HFF-Myc (cell line): ENCODE data around the gene PTPRN2.
"Not testable (repeated sequence)": the region's sequence is repeated elsewhere in the genome, so short reads cannot be mapped to it uniquely, and the experiment has no call there.

Source experiments
- DNase-seq: peaks from one replicate; pipeline ENCODE4 v3.0.0-alpha.2; 2011; ENCODE audit warnings: low read depth; ENCODE audit errors: extremely low read depth
- H3K4me3 ChIP-seq: replicated peaks from 2 replicates; pipeline ENCODE4 v1.5.1; 2011; ENCODE audit warnings: low read depth, mild to moderate bottlenecking, control low read depth, low read length
- TF ChIP-seq, protein P1 (sequence below): IDR thresholded peaks from 2 replicates; pipeline ENCODE4 v1.5.1; 2012; ENCODE audit warnings: mild to moderate bottlenecking, low read depth, low read length, control low read depth; ENCODE audit errors: missing control alignments

PTPRN2 gene

GRCh38 chr7:157936976-157937375 is 650.6 kb downstream of the PTPRN2 start:
- TF ChIP-seq, protein P1, sequence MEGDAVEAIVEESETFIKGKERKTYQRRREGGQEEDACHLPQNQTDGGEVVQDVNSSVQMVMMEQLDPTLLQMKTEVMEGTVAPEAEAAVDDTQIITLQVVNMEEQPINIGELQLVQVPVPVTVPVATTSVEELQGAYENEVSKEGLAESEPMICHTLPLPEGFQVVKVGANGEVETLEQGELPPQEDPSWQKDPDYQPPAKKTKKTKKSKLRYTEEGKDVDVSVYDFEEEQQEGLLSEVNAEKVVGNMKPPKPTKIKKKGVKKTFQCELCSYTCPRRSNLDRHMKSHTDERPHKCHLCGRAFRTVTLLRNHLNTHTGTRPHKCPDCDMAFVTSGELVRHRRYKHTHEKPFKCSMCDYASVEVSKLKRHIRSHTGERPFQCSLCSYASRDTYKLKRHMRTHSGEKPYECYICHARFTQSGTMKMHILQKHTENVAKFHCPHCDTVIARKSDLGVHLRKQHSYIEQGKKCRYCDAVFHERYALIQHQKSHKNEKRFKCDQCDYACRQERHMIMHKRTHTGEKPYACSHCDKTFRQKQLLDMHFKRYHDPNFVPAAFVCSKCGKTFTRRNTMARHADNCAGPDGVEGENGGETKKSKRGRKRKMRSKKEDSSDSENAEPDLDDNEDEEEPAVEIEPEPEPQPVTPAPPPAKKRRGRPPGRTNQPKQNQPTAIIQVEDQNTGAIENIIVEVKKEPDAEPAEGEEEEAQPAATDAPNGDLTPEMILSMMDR, result no peak
- no peak for DNase-seq
- H3K4me3 ChIP-seq, result no peak overlapping the region

GRCh38 chr7:157935721-157936120 is 651.9 kb downstream of the PTPRN2 start:
- H3K4me3 ChIP-seq, DNase-seq: not testable (repeated sequence)

DNA sequence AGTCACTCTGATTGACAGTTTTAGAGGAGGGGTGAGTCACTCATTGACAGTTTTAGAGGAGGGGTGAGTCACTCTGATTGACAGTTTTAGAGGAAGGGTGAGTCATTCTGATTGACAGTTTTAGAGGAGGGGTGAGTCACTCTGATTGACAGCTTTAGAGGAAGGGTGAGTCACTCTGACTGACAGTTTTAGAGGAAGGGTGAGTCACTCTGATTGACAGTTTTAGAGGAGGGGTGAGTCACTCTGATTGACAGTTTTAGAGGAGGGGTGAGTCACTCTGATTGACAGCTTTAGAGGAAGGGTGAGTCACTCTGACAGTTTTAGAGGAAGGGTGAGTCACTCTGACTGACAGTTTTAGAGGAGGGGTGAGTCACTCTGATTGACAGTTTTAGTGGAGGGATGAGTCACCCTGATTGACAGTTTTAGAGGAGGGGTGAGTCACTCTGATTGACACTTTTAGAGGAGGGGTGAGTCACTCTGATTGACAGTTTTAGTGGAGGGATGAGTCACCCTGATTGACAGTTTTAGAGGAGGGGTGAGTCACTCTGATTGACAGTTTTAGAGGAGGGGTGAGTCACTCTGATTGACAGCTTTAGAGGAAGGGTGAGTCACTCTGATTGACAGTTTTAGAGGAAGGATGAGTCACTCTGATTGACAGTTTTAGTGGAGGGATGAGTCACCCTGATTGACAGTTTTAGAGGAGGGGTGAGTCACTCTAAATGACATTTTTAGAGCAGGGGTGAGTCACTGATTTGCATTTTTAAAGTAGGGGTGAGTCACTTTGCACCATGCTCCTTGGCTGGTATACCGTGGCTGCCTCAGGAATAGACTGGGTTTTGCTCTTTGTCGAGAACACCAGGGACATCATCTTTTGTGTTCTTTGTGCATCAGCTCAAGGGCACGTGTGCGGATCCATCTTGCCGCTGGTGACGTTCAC is 654.1 kb downstream of the PTPRN2 start:
- H3K4me3 ChIP-seq, DNase-seq: not testable (repeated sequence)

DNA sequence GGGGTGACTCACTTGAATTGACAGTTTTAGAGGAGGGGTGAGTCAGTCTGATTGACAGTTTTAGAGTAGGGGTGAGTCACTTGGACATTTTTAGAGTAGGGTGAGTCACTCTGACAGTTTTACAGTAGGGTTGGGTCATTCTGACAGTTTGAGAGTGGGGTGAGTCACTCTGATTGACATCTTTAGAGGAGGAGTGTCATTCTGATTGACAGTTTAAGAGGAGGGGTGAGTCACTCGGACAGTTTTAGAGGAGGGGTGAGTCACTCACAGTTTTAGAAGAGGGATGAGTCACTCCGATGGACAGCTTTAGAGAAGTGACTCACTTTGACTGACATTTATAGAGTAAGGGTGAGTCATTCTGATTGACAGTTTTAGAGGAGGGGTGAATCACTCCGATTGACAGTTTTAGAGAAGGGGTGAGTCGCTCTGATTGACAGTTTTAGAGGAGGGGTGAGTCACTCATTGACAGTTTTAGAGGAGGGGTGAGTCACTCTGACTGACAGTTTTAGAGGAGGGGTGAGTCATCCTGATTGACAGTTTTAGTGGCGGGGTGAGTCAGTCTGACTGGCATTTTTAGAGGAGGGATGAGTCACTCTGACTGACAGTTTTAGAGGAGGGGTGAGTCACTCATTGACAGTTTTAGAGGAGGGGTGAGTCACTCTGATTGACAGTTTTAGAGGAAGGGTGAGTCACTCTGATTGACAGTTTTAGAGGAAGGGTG is 655.0 kb downstream of the PTPRN2 start:
- DNase-seq, result no peak
- no peak overlapping the region for H3K4me3 ChIP-seq
- TF ChIP-seq, protein P1, result no peak

DNA sequence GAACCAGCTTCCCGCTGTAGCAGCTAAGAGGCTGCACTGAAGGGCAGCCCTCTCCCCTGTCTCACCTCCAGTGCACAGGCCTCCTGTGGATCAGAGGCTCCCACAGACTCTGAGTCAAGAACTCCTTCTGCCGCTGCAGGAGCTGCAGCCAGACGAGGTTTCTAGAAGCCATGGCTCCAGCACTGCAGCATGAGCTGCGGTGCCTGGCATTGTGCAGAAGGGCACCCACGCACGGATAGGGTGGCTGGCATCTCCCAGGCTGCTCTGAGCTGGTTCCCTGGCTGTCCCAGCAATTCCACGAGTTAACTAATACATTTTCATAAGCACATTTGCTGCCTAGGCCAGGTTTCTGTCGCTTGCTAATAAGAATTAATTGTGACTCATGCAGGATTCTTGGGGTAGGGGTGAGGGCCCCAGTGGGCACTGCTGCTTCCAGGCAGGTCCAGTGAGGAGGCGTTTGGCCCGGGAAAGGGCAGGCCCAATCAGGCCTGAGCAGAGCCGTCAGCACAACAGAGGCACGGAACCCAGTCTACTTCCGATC is 656.6 kb downstream of the PTPRN2 start:
- no peak overlapping the region for H3K4me3 ChIP-seq
- DNase-seq, result no peak
- TF ChIP-seq, protein P1, result no peak

DNA sequence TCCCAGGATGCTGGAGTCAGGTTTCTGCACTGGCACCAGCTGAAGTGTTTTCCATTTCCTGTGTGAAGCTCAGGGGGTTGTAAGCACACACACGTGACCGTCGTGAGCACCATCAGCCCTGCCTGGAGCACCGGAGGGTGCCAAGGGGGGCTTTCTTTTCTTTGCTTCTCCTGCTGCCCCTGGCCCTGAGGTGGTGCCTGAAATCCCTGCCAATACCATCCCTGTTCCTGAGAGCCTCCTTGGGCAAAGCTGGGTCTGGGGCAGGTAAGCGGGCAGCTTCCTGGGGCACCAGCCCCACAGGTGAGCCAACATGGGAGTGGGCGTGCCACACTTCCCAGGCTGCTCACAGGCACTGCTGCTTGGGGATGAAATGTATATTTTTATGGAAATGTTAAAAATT is 657.2 kb downstream of the PTPRN2 start:
- DNase-seq, result no peak
- no peak overlapping the region for H3K4me3 ChIP-seq
- TF ChIP-seq, protein P1, result no peak

DNA sequence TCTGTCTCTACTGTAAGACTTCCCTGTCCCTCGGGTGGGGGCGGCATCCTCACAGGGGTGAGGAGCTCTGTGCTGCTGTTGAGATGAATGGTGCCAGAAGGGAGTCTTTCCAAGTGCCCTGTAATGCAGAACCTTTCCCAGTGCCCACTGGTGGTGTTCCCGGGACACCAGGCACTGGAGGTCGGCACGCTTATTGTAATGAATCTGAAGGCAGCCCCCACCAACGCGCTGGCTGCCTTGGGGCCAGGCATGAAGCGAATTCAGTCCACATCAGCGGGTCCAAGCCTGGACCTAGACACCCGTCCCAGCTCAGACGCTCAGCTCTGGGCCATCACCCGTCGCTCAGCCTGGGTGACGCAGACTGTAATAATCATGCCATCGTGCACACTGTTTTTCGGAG is 658.0 kb downstream of the PTPRN2 start:
- TF ChIP-seq, protein P1, result no peak
- H3K4me3 ChIP-seq, result no peak overlapping the region
- DNase-seq, result no peak
